Smooth muscle cell (in vitro differentiated cells): ENCODE results near the gene CDH13. TPM values are rescaled to one million over a fixed set of nuclear protein-coding genes. Genes with fewer than 3 reads are reported as not detected.

Source experiments
- DNase-seq: peaks from one replicate; lab custom pipeline; 2025; ENCODE audit not compliant: unreplicated experiment; lab: John Stamatoyannopoulos, UW
- H2AFZ ChIP-seq: fragments of 200-600 bp; sonication (generic); 2 replicates; pipeline ENCODE4 v1.6.0; 2016; ENCODE audit warnings: antibody characterized with exemption, low read depth, mild to moderate bottlenecking
- H3F3A ChIP-seq: fragments of 200-600 bp; sonication (generic); 2 replicates; pipeline ENCODE4 v1.6.0; 2017; ENCODE audit warnings: antibody characterized with exemption, low read depth
- H3K27ac ChIP-seq: fragments of 200-600 bp; sonication (generic); 2 replicates; pipeline ENCODE4 v1.5.1; 2016; ENCODE audit warnings: low read depth, mild to moderate bottlenecking
- H3K27me3 ChIP-seq: fragments of 200-600 bp; sonication (generic); 2 replicates; pipeline ENCODE4 v1.6.1; 2016; ENCODE audit warnings: low read depth, mild to moderate bottlenecking
- H3K36me3 ChIP-seq: fragments of 200-600 bp; sonication (generic); 2 replicates; pipeline ENCODE4 v1.5.1; 2016; ENCODE audit warnings: low read depth
- H3K4me1 ChIP-seq: fragments of 200-600 bp; sonication (generic); 2 replicates; pipeline ENCODE4 v1.5.1; 2016; ENCODE audit warnings: low read depth
- H3K4me2 ChIP-seq: fragments of 200-600 bp; sonication (generic); 2 replicates; pipeline ENCODE4 v1.6.0; 2016; ENCODE audit warnings: mild to moderate bottlenecking
- H3K4me3 ChIP-seq: fragments of 200-600 bp; sonication (generic); 2 replicates; pipeline ENCODE4 v1.5.1; 2016; ENCODE audit warnings: mild to moderate bottlenecking
- H3K79me2 ChIP-seq: fragments of 200-600 bp; sonication (generic); 2 replicates; pipeline ENCODE4 v1.6.0; 2016; ENCODE audit warnings: low read depth, mild to moderate bottlenecking
- H3K9ac ChIP-seq: fragments of 200-600 bp; sonication (generic); 2 replicates; pipeline ENCODE4 v1.6.0; 2016; ENCODE audit warnings: low read depth
- H3K9me3 ChIP-seq: fragments of 200-600 bp; sonication (generic); replicated peaks from 2 replicates; pipeline ENCODE4 v1.5.1; 2016; ENCODE audit warnings: low read depth
- H4K20me1 ChIP-seq: fragments of 200-600 bp; sonication (generic); 2 replicates; pipeline ENCODE4 v1.6.0; 2016; ENCODE audit warnings: low read depth
- CTCF ChIP-seq: fragments of 200-600 bp; sonication (generic); IDR thresholded peaks from 2 replicates; pipeline ENCODE4 v1.5.1; 2017; ENCODE audit warnings: borderline replicate concordance, mild to moderate bottlenecking, antibody characterized with exemption; ENCODE audit not compliant: insufficient read depth, poor library complexity, severe bottlenecking
- whole genome bisulfite sequencing: methylation state at CpG from one replicate; pipeline ENCODE4 v1.1.7; 2016; ENCODE audit warnings: low lambda C conversion rate; 5-methylcytosine and 5-hydroxymethylcytosine counted together
- polyA plus RNA-seq: library from polyadenylated mRNA; unstranded; fragments of >200 nt; fragmentation: Nextera tagmentation; extraction: Ambion mirVana; gene quantifications from 2 replicates; pipeline ENCODE4 v1.2.1, GENCODE V29; 2016
- total RNA-seq: library from RNA; depleted of rRNA; stranded (reverse); fragments of >200 nt; gene quantifications from 2 replicates; pipeline ENCODE4 v1.2.3, GENCODE V29; 2014

Gene CDH13
- total and polyA plus RNA-seq, 2 experiments from 2014 or later = 12.1 to 32.2 TPM

DNA sequence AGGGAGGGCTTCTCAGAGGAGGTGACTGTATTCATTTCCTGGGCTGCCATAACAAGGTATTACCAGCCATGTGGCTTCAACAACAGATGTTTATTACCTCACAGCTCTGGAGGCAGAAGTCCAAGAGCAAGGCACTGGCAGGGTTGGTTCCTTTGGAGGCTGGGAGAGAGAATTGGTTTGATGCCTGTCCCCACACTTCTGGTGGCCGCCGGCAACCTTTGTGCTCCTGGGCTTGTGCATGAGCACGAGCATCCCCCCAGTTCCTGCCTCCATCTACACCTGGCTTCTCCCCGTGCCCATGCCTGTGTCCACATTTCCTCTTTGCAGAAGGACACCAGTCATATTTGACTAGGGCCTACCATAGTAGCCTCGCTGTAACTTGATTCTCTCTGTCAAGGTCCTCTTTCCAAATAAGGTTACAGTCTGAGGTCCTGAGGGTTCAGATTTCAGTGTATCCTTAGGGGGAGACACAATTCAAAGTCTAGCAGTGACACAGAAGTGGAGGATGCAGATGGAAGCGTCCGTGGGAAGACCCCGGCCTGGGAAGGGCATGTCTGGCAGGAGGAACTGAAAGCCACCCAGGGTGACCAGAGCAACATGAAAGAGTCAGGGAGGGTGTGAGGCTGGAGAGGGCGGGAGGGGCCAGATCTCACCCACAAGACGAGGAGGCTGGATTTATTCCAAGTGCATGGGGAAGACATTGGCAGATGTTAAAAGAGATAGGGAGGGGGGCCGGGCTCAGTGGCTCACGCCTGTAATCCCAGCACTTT lies 992.8 kb downstream of the CDH13 start:
- DNase-seq = no peak
- Histone ChIP-seq H3K4me1 (peaks cover 3% of the 10 kb centered on the region), H3K9ac (no peak overlapping the region), H3K27ac (no peak overlapping the region), H3K27me3 (no peaks in the 10 kb centered on the region), H3K36me3 (no peaks in the 10 kb centered on the region), H3K4me2 (no peak overlapping the region), H2AFZ (no peak overlapping the region), H3K79me2 (no peaks in the 10 kb centered on the region), H3F3A (no peaks in the 10 kb centered on the region), H3K4me3 (no peak overlapping the region), H3K9me3 (no peaks in the 10 kb centered on the region), H4K20me1 (no peaks in the 10 kb centered on the region)
- WGBS = 77% methylated on average over 12 of the region's 12 CpGs
- TF ChIP-seq CTCF = no peak

- no peak for TF ChIP-seq CTCF
- DNase-seq = no peak
- no peaks in the 10 kb centered on the region for H3K79me2 ChIP-seq
Observed at GRCh38 chr16:83622010-83622409, 995.2 kb downstream of the CDH13 start.

GRCh38 chr16:83623091-83623730 lies 996.4 kb downstream of the CDH13 start:
- H3K9me3 ChIP-seq = no peaks in the 10 kb centered on the region
- H4K20me1 ChIP-seq = no peaks in the 10 kb centered on the region
- no peaks in the 10 kb centered on the region for H3K79me2 ChIP-seq
- no peak overlapping the region for H3K9ac ChIP-seq
- no peak overlapping the region for H3K4me2 ChIP-seq
- no peaks in the 10 kb centered on the region for H3K27me3 ChIP-seq
- H3K4me1 ChIP-seq = no peaks in the 10 kb centered on the region
- WGBS = 90% methylated on average over 17 of the region's 17 CpGs
- no peak overlapping the region for H3K4me3 ChIP-seq
- H3K36me3 ChIP-seq = no peaks in the 10 kb centered on the region
- H3K27ac ChIP-seq = no peak overlapping the region
- DNase-seq = no peak
- TF ChIP-seq CTCF = no peak
- no peak overlapping the region for H2AFZ ChIP-seq
- H3F3A ChIP-seq = no peaks in the 10 kb centered on the region

More at GRCh38 chr16:83622010-83622409, 995.2 kb downstream of the CDH13 start:
- Histone ChIP-seq H3K27ac (no peak overlapping the region), H2AFZ (no peak overlapping the region), H4K20me1 (no peaks in the 10 kb centered on the region), H3K36me3 (no peaks in the 10 kb centered on the region), H3K4me1 (peaks cover 3% of the 10 kb centered on the region), H3K9ac (no peak overlapping the region), H3K4me3 (no peak overlapping the region), H3K9me3 (no peaks in the 10 kb centered on the region), H3K27me3 (no peaks in the 10 kb centered on the region), H3F3A (no peaks in the 10 kb centered on the region), H3K4me2 (no peak overlapping the region)
- 92% methylated on average over 7 of the region's 7 CpGs for WGBS

DNA sequence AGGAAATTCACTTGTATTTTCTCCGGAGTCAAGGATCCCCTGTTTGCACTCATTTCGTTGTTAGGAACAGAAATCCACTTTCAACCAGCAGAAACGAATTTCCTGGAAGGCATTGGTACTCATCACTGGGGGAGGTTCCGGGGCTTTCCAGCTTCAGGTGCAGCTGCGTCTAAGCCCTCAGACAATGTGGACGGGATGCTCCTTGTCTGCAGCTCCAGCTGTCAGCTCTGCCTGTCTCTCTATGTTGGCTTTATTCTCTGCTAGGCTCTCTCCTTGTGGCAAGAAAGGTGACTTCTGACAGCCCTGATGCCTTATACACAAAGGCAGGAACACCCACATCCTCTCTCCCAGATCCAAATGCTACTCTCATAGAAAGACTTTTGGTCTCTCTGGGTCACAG lies 997.1 kb downstream of the CDH13 start:
- Histone ChIP-seq H3K4me1 (no peaks in the 10 kb centered on the region), H3K27ac (no peak overlapping the region)

More for the DNA sequence above, 997.1 kb downstream of the CDH13 start:
- 92% methylated on average over 6 of the region's 6 CpGs for WGBS
- H4K20me1 ChIP-seq = no peaks in the 10 kb centered on the region
- no peak for TF ChIP-seq CTCF
- no peaks in the 10 kb centered on the region for H3K9me3 ChIP-seq
- H3K27me3 ChIP-seq = no peaks in the 10 kb centered on the region
- H3F3A ChIP-seq = no peaks in the 10 kb centered on the region
- H3K4me2 ChIP-seq = no peak overlapping the region
- no peak overlapping the region for H2AFZ ChIP-seq
- H3K36me3 ChIP-seq = no peaks in the 10 kb centered on the region
- no peaks in the 10 kb centered on the region for H3K79me2 ChIP-seq
- no peak for DNase-seq
- no peak overlapping the region for H3K4me3 ChIP-seq
- H3K9ac ChIP-seq = no peak overlapping the region
